Endothelial cell of umbilical vein (primary cell): ENCODE measurements around the gene NR3C2.

Experiments
- CTCF ChIP-seq, 2 donors: IDR thresholded peaks; 1 replicate in 1 of 2; 2 replicates in 1 of 2; pipeline ENCODE4 v1.5.1; 2011; ENCODE audit warnings: low read length in 2 of 2, mild to moderate bottlenecking in 2 of 2, moderate library complexity in 2 of 2, control low read depth in 1 of 2, inconsistent platforms in 1 of 2, low read depth in 1 of 2; ENCODE audit not compliant: insufficient read depth in 1 of 2; ENCODE audit errors: extremely low read depth in 1 of 2
- EZH2 ChIP-seq: IDR thresholded peaks from 2 replicates; pipeline ENCODE4 v1.6.1; 2012; ENCODE audit warnings: borderline replicate concordance, low read depth, mild to moderate bottlenecking, moderate library complexity, low read length, inconsistent platforms; ENCODE audit not compliant: severe bottlenecking
- FOS ChIP-seq: IDR thresholded peaks from 2 replicates; pipeline ENCODE4 v1.6.1; 2011; ENCODE audit warnings: mild to moderate bottlenecking, low read length, moderate library complexity, borderline replicate concordance; ENCODE audit not compliant: insufficient read depth
- GATA2 ChIP-seq: IDR thresholded peaks from 2 replicates; pipeline ENCODE4 v1.7.0; 2011; ENCODE audit warnings: low read depth, mild to moderate bottlenecking, moderate library complexity, mixed read lengths, low read length; ENCODE audit not compliant: insufficient read length, insufficient read depth
- POLR2A ChIP-seq: IDR thresholded peaks from 2 replicates; pipeline ENCODE4 v1.6.1; 2012; ENCODE audit warnings: low read depth, mild to moderate bottlenecking, control low read depth, low read length
- POLR2AphosphoS5 ChIP-seq: IDR thresholded peaks from 2 replicates; pipeline ENCODE4 v1.6.1; 2012; ENCODE audit warnings: low read depth, mild to moderate bottlenecking, control low read depth, low read length, moderate library complexity; ENCODE audit not compliant: insufficient read depth

GRCh38 chr4:148200960-148201359 lies 241.3 kb downstream of the NR3C2 start:
- TF ChIP-seq CTCF (IDR thresholded peaks at IDR 0.05; ENCODE audit: extremely low read depth in 1 of 2, insufficient read depth in 1 of 2, low read depth in 1 of 2, low read length in 2 of 2) (no peak), GATA2 (no peak), POLR2A (no peak), POLR2AphosphoS5 (no peak), EZH2 (no peak), FOS (no peak)
